Measurements from ENCODE around the gene RAB20. TPM values are rescaled to one million over a fixed set of nuclear protein-coding genes. Genes with fewer than 3 reads are reported as not detected.

RAB20 gene
- total RNA-seq, 1 experiment from 2014 or later: 7.9 TPM

DNA sequence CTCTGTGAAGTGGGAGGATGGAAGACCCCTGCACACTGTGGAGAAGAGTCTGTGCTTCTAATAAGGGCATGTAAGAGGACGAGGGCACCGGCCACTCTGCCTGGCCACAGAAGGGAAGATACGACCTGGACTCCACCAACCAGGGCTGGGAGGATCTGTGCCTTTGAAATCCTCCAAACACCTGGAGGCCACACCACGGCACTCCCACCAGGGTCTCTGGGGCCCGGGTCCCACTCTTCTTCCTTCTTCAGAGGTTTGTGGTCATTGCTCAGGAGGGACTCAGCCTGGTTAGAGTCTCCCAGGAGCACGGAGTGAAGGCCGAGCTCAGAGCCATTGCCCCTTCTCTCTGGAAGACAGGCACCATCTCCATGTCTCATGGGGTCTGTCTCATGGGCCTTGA is 42.0 kb downstream of the RAB20 start:
- CTCF ChIA-PET: no interaction called here
- TF ChIP-seq, protein P1, sequence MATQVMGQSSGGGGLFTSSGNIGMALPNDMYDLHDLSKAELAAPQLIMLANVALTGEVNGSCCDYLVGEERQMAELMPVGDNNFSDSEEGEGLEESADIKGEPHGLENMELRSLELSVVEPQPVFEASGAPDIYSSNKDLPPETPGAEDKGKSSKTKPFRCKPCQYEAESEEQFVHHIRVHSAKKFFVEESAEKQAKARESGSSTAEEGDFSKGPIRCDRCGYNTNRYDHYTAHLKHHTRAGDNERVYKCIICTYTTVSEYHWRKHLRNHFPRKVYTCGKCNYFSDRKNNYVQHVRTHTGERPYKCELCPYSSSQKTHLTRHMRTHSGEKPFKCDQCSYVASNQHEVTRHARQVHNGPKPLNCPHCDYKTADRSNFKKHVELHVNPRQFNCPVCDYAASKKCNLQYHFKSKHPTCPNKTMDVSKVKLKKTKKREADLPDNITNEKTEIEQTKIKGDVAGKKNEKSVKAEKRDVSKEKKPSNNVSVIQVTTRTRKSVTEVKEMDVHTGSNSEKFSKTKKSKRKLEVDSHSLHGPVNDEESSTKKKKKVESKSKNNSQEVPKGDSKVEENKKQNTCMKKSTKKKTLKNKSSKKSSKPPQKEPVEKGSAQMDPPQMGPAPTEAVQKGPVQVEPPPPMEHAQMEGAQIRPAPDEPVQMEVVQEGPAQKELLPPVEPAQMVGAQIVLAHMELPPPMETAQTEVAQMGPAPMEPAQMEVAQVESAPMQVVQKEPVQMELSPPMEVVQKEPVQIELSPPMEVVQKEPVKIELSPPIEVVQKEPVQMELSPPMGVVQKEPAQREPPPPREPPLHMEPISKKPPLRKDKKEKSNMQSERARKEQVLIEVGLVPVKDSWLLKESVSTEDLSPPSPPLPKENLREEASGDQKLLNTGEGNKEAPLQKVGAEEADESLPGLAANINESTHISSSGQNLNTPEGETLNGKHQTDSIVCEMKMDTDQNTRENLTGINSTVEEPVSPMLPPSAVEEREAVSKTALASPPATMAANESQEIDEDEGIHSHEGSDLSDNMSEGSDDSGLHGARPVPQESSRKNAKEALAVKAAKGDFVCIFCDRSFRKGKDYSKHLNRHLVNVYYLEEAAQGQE (IDR thresholded peaks at IDR 0.05; ENCODE audit: insufficient read depth in 1 of 2, low read depth in 2 of 2, low read length in 1 of 2): no peak
- TF ChIP-seq POLR2AphosphoS5 (IDR thresholded peaks at IDR 0.05; ENCODE audit: low read depth, low read length) (no peak), SIN3A (IDR thresholded peaks at IDR 0.05; ENCODE audit: borderline replicate concordance, insufficient read depth, low read depth, low read length) (no peak), TCF7L2 (IDR thresholded peaks at IDR 0.05; ENCODE audit: low read depth, low read length) (no peak)
- TF ChIP-seq, protein P2, sequence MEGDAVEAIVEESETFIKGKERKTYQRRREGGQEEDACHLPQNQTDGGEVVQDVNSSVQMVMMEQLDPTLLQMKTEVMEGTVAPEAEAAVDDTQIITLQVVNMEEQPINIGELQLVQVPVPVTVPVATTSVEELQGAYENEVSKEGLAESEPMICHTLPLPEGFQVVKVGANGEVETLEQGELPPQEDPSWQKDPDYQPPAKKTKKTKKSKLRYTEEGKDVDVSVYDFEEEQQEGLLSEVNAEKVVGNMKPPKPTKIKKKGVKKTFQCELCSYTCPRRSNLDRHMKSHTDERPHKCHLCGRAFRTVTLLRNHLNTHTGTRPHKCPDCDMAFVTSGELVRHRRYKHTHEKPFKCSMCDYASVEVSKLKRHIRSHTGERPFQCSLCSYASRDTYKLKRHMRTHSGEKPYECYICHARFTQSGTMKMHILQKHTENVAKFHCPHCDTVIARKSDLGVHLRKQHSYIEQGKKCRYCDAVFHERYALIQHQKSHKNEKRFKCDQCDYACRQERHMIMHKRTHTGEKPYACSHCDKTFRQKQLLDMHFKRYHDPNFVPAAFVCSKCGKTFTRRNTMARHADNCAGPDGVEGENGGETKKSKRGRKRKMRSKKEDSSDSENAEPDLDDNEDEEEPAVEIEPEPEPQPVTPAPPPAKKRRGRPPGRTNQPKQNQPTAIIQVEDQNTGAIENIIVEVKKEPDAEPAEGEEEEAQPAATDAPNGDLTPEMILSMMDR (IDR thresholded peaks at IDR 0.05): no peak

DNA sequence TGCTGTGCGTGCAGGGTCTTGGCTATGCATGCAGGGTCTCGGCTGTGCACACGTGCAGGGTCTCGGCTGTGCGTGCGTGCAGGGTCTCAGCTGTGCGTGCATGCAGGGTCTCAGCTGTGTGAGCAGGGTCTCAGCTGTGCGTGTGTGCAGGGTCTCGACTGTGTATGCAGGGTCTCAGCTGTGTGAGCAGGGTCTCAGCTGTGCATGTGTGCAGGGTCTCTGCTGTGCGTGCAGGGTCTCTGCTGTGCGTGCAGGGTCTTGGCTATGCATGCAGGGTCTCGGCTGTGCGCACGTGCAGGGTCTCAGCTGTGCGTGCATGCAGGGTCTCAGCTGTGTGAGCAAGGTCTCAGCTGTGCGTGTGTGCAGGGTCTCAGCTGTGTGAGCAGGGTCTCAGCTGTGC is 42.5 kb downstream of the RAB20 start:
- Histone ChIP-seq H3K4me3 (ENCODE audit: low read depth in 2 of 2, low read length in 2 of 2) (no peak overlapping the region), H3K9me3 (ENCODE audit: control insufficient read depth, insufficient read depth, low read depth, low read length) (no peaks in the 10 kb centered on the region), H3K27ac (ENCODE audit: low read length) (no peak overlapping the region), H3K36me3 (ENCODE audit: control insufficient read depth, insufficient read depth, low read length) (no peaks in the 10 kb centered on the region), H3K4me1 (ENCODE audit: control insufficient read depth, insufficient read depth, low read length) (no peaks in the 10 kb centered on the region), H3K27me3 (ENCODE audit: control insufficient read depth, insufficient read depth, low read length) (no peaks in the 10 kb centered on the region)
- TF ChIP-seq POLR2AphosphoS5 (IDR thresholded peaks at IDR 0.05; ENCODE audit: low read depth, low read length) (no peak), SIN3A (IDR thresholded peaks at IDR 0.05; ENCODE audit: borderline replicate concordance, insufficient read depth, low read depth, low read length) (no peak), TCF7L2 (IDR thresholded peaks at IDR 0.05; ENCODE audit: low read depth, low read length) (no peak)
- TF ChIP-seq, protein P2 (IDR thresholded peaks at IDR 0.05): no peak
- in situ Hi-C loops (cut with HindIII; ENCODE audit: low pct_unique_long_range_greater_than_20kb, low sequenced_read_pairs) (no loop called here), intact Hi-C loops (cut with micrococcal nuclease; ENCODE audit: unreplicated experiment) (no loop called here)
- DNase-seq (ENCODE audit: low read depth, low spot score) (no peak), ATAC-seq (no peak)
- ChIA-PET CTCF (no interaction called here), POLR2A (no interaction called here)
- BruUV-seq (replicated peaks): no TSS peak

More for the DNA sequence above, 42.0 kb downstream of the RAB20 start:
- intact Hi-C loops (cut with micrococcal nuclease; ENCODE audit: unreplicated experiment): no loop called here
- no peak overlapping the region for H3K4me3 ChIP-seq (ENCODE audit: low read depth in 2 of 2, low read length in 2 of 2)
- no peaks in the 10 kb centered on the region for H3K27me3 ChIP-seq (ENCODE audit: control insufficient read depth, insufficient read depth, low read length)
- H3K36me3 ChIP-seq (ENCODE audit: control insufficient read depth, insufficient read depth, low read length): no peaks in the 10 kb centered on the region
- BruUV-seq (replicated peaks): no TSS peak
- peaks cover 2% of the 10 kb centered on the region; the same call in 1 of the 2 replicates for H3K4me1 ChIP-seq (ENCODE audit: control insufficient read depth, insufficient read depth, low read length)
- no peak overlapping the region for H3K27ac ChIP-seq (ENCODE audit: low read length)
- POLR2A ChIA-PET: no interaction called here
- in situ Hi-C loops (cut with HindIII; ENCODE audit: low pct_unique_long_range_greater_than_20kb, low sequenced_read_pairs): no loop called here
- no peaks in the 10 kb centered on the region for H3K9me3 ChIP-seq (ENCODE audit: control insufficient read depth, insufficient read depth, low read depth, low read length)
- no peak for ATAC-seq
- DNase-seq (ENCODE audit: low read depth, low spot score): no peak
